ENCODE measurements around the gene ZPBP. TPM values are rescaled to one million over a fixed set of nuclear protein-coding genes. Genes with fewer than 3 reads are reported as not detected.

Gene ZPBP
- total and polyA plus RNA-seq, 4 donors: 0.05 to 0.17 (median 0.14) TPM; not detected in 1

- Histone ChIP-seq H3K27ac (ENCODE audit: low read depth in 1 of 2, low read length in 2 of 2) (no peak overlapping the region), H3K36me3 (ENCODE audit: control insufficient read depth in 4 of 4, insufficient read depth in 3 of 4, low read depth in 1 of 4, low read length in 3 of 4) (no peaks in the 10 kb centered on the region), H3K9me3 (ENCODE audit: control insufficient read depth in 4 of 4, low read length in 3 of 4) (no peaks in the 10 kb centered on the region), H3K4me1 (ENCODE audit: control insufficient read depth in 4 of 4, insufficient read depth in 4 of 4, low read length in 3 of 4) (no peaks in the 10 kb centered on the region), H3K4me3 (ENCODE audit: low read depth in 1 of 3, low read length in 3 of 3) (no peak overlapping the region), H3K27me3 (ENCODE audit: control insufficient read depth in 4 of 4, insufficient read depth in 4 of 4, low read length in 3 of 4) (peaks cover 0 to 2% (median 0%) of the 10 kb centered on the region in 4 donors), H3K9ac (ENCODE audit: low read depth in 1 of 2, low read length in 2 of 2) (no peak overlapping the region)
- TF ChIP-seq NR2F2 (IDR thresholded peaks at IDR 0.05): no peak
- TF ChIP-seq YY1 (IDR thresholded peaks at IDR 0.05): no peak
- no peak for TF ChIP-seq RAD21 (IDR thresholded peaks at IDR 0.05)
- TF ChIP-seq REST (IDR thresholded peaks at IDR 0.05): no peak
- TF ChIP-seq MAX (IDR thresholded peaks at IDR 0.05): no peak
- no peak for TF ChIP-seq SP1 (IDR thresholded peaks at IDR 0.05)
- no peak for TF ChIP-seq RXRA (IDR thresholded peaks at IDR 0.05)
- no peak for TF ChIP-seq ATF3 (IDR thresholded peaks at IDR 0.05)
- TF ChIP-seq CTCF (IDR thresholded peaks at IDR 0.05; ENCODE audit: low read depth, low read length, missing input control): no peak
- TF ChIP-seq FOXA1 (IDR thresholded peaks at IDR 0.05): no peak
- no peak for TF ChIP-seq HNF4A (conservative IDR thresholded peaks at IDR 0.05)
- TF ChIP-seq EGR1 (IDR thresholded peaks at IDR 0.05; ENCODE audit: low read depth in 2 of 2): no peak
- no peak for TF ChIP-seq JUND (IDR thresholded peaks at IDR 0.05)
- TF ChIP-seq HNF4G (IDR thresholded peaks at IDR 0.05): no peak
- no peak for TF ChIP-seq GABPA (IDR thresholded peaks at IDR 0.05 in 1 of 2, conservative IDR thresholded peaks at IDR 0.05 in 1 of 2)
- TF ChIP-seq FOXA2 (IDR thresholded peaks at IDR 0.05): no peak
- DNase-seq (ENCODE audit: low spot score): no peak
- WGBS: 86% methylated on average over 1 of the region's 1 CpG
These were observed 45.1 kb upstream of the ZPBP start for GRCh38 chr7:50138101-50138500.

GRCh38 chr7:50125766-50126165, 32.7 kb upstream of the ZPBP start:
- TF ChIP-seq HNF4G (IDR thresholded peaks at IDR 0.05) (no peak), RXRA (IDR thresholded peaks at IDR 0.05) (no peak), FOXA2 (IDR thresholded peaks at IDR 0.05) (no peak), RAD21 (IDR thresholded peaks at IDR 0.05) (no peak), FOXA1 (IDR thresholded peaks at IDR 0.05) (no peak), ZBTB33 (IDR thresholded peaks at IDR 0.05) (no peak), TAF1 (conservative IDR thresholded peaks at IDR 0.05) (no peak), GABPA (IDR thresholded peaks at IDR 0.05 in 1 of 2, conservative IDR thresholded peaks at IDR 0.05 in 1 of 2) (no peak)
- Histone ChIP-seq H3K4me3 (ENCODE audit: low read depth in 1 of 3, low read length in 3 of 3) (no peak overlapping the region), H3K27ac (ENCODE audit: low read depth in 1 of 2, low read length in 2 of 2) (no peak overlapping the region), H3K9me3 (ENCODE audit: control insufficient read depth in 4 of 4, low read length in 3 of 4) (no peaks in the 10 kb centered on the region), H3K9ac (ENCODE audit: low read depth in 1 of 2, low read length in 2 of 2) (no peak overlapping the region), H3K27me3 (ENCODE audit: control insufficient read depth in 4 of 4, insufficient read depth in 4 of 4, low read length in 3 of 4) (no peaks in the 10 kb centered on the region), H3K36me3 (ENCODE audit: control insufficient read depth in 4 of 4, insufficient read depth in 3 of 4, low read depth in 1 of 4, low read length in 3 of 4) (no peaks in the 10 kb centered on the region), H3K4me1 (ENCODE audit: control insufficient read depth in 4 of 4, insufficient read depth in 4 of 4, low read length in 3 of 4) (no peaks in the 10 kb centered on the region)
- WGBS: 81% methylated on average over 1 of the region's 1 CpG
- no peak for DNase-seq (ENCODE audit: low spot score)

Measured in liver (tissue), 9 donors.